Measurements from ENCODE around the gene KCNQ1.

GRCh38 chr11:2834503-2835273 lies 389.9 kb downstream of the KCNQ1 start:
- TF ChIP-seq CTCF (IDR thresholded peaks at IDR 0.05 in 2 of 3, conservative IDR thresholded peaks at IDR 0.05 in 1 of 3; ENCODE audit: borderline replicate concordance in 1 of 3, insufficient read depth in 1 of 3, low read depth in 2 of 3, low read length in 2 of 3) (no peak), POLR2A (IDR thresholded peaks at IDR 0.05; ENCODE audit: borderline replicate concordance, extremely low read depth, insufficient read depth, insufficient read length) (no peak), TCF7L2 (IDR thresholded peaks at IDR 0.05; ENCODE audit: borderline replicate concordance, extremely low read depth, insufficient read depth, insufficient read length) (no peak), POLR2AphosphoS5 (IDR thresholded peaks at IDR 0.05; ENCODE audit: low read depth, low read length) (no peak), RAD21 (IDR thresholded peaks at IDR 0.05; ENCODE audit: low read depth) (no peak), REST (IDR thresholded peaks at IDR 0.05; ENCODE audit: low read depth) (no peak), JUND (IDR thresholded peaks at IDR 0.05) (no peak), SIN3A (IDR thresholded peaks at IDR 0.05; ENCODE audit: low read depth) (no peak), EZH2 (IDR thresholded peaks at IDR 0.05) (no peak), ZNF274 (IDR thresholded peaks at IDR 0.05; ENCODE audit: low read depth, low read length) (no peak), YY1 (IDR thresholded peaks at IDR 0.05; ENCODE audit: extremely low read depth, insufficient replicate concordance, low read depth, low read length) (no peak)
